Activated naive CD8-positive, alpha-beta T cell treated with anti-CD3 and anti-CD28 coated beads, Interleukin-2, amount 10 ng/mL, durations not matched to agents 7 days and 5 days (primary cell): ENCODE results near the gene PRCD. TPM values are rescaled to one million over a fixed set of nuclear protein-coding genes. Genes with fewer than 3 reads are reported as not detected.
"Not testable (repeated sequence)": the region's sequence is repeated elsewhere in the genome, so short reads cannot be mapped to it uniquely, and the experiment has no call there.

ENCODE experiments used
- ATAC-seq: fragments of 150-1000 bp; cut with Tn5 transposase; one replicate; pipeline ENCODE4 v1.10.0; 2021; ENCODE audit warnings: low read depth, moderate library complexity
- POLR2A ChIA-PET: fragments of 350-600 bp; sonication (Branson Sonifier 250); formaldehyde crosslinking; loops from one replicate; lab custom pipeline; 2021; ENCODE audit warnings: antibody characterized with exemption; lab: Charles Lee
- DNase-seq: peaks from one replicate; pipeline ENCODE4 v3.0.0; 2021
- H3K27ac Mint-ChIP-seq: one replicate; pipeline ENCODE4 v1.8.0; 2022; ENCODE audit warnings: mild to moderate bottlenecking, mixed read lengths
- H3K27me3 Mint-ChIP-seq: one replicate; pipeline ENCODE4 v1.8.0; 2022; ENCODE audit warnings: mild to moderate bottlenecking, moderate library complexity, mixed read lengths
- H3K36me3 Mint-ChIP-seq: one replicate; pipeline ENCODE4 v1.8.0; 2021; ENCODE audit warnings: mild to moderate bottlenecking, mixed read lengths
- H3K4me1 Mint-ChIP-seq: one replicate; pipeline ENCODE4 v1.8.0; 2021; ENCODE audit warnings: mixed read lengths
- H3K4me3 Mint-ChIP-seq: one replicate; pipeline ENCODE4 v1.8.0; 2022; ENCODE audit warnings: mild to moderate bottlenecking, moderate library complexity, mixed read lengths
- H3K9me3 Mint-ChIP-seq: one replicate; pipeline ENCODE4 v1.8.0; 2021; ENCODE audit warnings: mixed read lengths
- total RNA-seq, 2 experiments: library from RNA; stranded (reverse); gene quantifications; one replicate each; pipeline ENCODE4 v1.2.3, GENCODE V29; 2021

PRCD gene
- total RNA-seq, 2 experiments from 2014 or later: 0.78 to 1.1 TPM

DNA sequence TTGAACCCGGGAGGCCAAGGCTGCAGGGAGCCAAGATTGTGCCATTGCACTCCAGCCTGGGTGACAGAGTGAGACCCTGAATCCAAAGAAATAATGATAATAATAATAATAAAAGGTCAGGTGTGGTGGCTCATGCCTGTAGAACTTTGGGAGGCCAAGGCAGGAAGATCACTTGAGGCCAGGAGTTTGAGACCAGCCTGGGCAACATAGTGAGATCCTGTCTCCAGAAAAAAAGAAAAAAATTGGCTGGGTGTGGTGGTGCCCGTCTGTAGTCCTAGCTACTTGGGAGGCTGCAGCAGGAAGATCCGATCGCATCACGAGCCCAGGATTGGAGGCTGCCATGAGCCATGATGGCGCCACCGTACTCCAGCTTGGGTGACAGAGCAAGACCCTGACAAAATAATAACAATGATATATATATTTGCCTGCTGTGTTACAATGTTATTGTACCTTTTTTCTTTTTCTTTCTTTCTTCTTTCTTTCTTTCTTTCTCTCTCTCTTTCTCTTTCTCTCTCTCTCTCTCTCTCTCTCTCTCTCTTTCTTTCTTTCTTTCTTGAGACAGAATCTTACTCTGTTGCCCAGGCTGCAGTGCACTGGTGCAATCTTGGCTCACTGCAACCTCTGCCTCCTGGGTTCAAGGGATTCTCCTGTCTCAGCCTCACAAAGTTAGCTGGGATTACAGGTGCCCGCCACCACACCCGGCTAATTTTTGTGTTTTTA lies 6.0 kb upstream of the PRCD start:
- DNase-seq, H3K27ac Mint-ChIP-seq, H3K4me1 Mint-ChIP-seq, H3K4me3 Mint-ChIP-seq, POLR2A ChIA-PET, H3K9me3 Mint-ChIP-seq, H3K36me3 Mint-ChIP-seq, ATAC-seq: not testable (repeated sequence)
- peaks cover 23% of the 10 kb centered on the region for H3K27me3 Mint-ChIP-seq

DNA sequence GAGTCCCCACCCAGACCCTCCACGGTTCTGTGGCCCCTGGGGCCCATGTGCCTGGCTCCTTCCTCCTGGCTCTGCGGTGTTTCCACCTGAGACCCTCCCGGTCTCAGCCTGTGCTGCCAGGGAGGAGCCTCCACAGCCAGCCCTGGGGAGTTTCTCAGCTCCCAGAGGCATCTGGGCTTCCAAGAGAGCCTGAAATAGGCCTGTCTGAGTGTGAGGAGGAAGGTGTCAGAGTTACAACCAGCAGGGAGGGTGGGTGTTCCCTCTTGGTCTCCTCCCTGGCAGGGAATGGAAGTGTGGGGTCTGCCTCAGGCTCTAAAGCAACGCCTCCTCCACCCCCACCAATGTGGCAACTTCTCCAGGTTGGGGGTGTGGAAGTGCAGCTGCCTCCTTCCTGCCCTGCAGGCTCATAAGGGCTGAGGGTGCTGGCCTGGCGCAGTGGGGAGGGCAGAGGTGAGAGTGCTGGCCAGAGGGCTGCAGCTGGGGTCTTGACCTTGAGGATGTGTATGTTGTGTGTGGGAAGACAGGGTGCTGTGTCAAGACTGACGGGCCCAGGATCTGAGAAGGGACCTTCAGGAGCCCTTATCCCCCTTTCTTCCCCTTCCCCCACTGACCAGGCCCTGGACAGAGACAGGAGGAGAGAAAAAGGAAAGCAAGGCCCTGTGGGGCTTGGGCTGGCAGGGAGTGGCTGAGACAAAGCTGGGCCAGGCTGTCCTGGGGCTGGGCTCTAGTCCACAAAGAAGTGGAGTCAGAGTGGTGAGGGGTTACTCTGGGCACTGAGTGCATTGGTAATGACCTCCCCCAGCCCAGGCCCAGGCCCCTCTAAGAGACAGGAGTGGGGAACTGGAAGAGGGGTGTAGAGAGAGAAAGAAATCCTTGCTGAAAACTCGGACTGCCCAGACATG lies 4.8 kb upstream of the PRCD start:
- Mint-ChIP-seq H3K4me3 (no peak overlapping the region), H3K27me3 (peaks cover 32% of the 10 kb centered on the region), H3K9me3 (no peaks in the 10 kb centered on the region), H3K27ac (no peak overlapping the region), H3K36me3 (no peaks in the 10 kb centered on the region), H3K4me1 (no peaks in the 10 kb centered on the region)
- POLR2A ChIA-PET: no interaction called here
- no peak for DNase-seq
- ATAC-seq: no peak

DNA sequence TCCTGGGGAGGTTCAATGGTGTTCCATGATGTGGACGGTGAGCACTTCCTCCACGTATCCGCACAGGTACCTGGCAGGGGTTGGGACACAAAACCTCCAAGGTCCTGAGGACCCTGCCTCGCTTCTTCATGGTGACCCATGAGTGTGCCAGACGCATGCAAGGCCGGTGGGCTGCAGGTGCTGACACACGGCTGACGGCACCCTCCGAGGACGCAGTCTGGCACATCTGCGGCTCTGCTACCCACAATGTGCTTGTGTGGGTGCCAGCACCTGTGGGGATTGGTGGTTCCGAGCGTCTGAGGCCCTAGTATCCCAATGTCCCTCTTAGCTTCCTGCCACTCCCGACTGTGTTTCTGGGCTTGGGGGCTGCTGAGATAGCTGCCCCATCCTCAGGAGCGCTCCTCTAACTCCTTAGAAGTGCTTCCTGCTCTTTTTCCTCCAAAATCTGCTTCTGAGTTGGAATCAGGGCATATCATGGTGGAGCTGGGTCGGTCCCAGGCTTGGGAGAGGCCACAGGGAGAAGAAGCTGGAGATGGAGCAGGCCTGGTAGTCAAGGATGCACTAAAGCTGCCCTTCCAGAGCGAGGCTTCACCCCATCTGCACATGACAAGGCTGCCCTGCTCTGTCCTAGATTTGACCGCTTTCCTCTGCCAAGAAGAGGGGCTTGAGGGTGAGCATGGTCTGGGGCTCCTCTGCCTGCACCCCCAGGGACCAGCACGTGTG lies 3.9 kb upstream of the PRCD start:
- Mint-ChIP-seq H3K4me1 (peaks cover 4% of the 10 kb centered on the region), H3K9me3 (no peaks in the 10 kb centered on the region), H3K27me3 (peaks cover 32% of the 10 kb centered on the region), H3K27ac (no peak overlapping the region), H3K4me3 (no peak overlapping the region), H3K36me3 (no peaks in the 10 kb centered on the region)
- POLR2A ChIA-PET: interaction anchor here (0.8 to 1.1 kb wide), 2 partner anchors 8 to 21 kb away, joined by 3 to 5 read pairs; no protein-coding TSS in a partner anchor
- DNase-seq (no peak), ATAC-seq (no peak)

DNA sequence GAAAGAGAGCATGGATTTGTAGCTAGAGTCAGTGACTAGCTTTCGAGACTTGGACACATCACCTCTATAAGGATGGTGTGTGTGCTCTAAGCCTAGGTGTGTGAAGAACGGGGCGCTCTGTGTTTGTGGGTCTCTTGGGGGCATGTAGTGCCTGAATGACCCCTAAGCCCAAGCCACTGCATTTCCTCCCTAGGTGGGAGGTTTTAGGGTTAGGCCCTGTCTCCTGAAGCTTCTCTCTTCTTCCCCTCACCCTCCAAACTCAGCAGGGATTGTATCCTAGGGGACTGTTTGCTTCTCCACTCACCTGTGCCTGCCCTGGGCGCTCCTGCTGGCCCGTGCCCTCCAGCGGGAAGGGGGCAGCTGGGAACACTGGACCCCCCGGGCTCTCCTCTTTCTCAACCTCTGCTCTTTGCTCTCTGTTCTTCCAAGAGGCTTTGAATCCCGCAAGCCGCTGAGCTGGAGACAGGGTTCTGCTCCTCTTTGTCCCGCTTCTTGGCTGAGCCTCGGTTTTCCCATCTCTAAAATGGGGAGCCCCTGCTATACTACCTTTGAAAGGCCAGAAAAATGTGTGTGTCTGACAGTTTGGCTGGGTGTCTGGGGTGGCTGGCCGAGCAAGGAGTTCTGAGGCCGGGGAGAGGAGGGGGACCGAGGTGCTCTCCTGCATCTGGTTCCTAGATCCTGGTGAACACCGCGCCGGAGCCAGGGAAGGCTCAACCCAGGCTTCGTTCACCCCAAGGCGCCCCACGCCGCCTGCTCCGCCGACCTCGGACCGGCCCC lies 3.1 kb upstream of the PRCD start:
- Mint-ChIP-seq H3K4me1 (peaks cover 5% of the 10 kb centered on the region), H3K27ac (no peak overlapping the region), H3K27me3 (peaks cover 32% of the 10 kb centered on the region), H3K36me3 (no peaks in the 10 kb centered on the region), H3K9me3 (no peaks in the 10 kb centered on the region), H3K4me3 (no peak overlapping the region)
- POLR2A ChIA-PET: interaction anchor here (0.8 to 1.1 kb wide), 2 partner anchors 9 to 20 kb away, joined by 3 to 5 read pairs; no protein-coding TSS in a partner anchor
- no peak for ATAC-seq
- no peak for DNase-seq

DNA sequence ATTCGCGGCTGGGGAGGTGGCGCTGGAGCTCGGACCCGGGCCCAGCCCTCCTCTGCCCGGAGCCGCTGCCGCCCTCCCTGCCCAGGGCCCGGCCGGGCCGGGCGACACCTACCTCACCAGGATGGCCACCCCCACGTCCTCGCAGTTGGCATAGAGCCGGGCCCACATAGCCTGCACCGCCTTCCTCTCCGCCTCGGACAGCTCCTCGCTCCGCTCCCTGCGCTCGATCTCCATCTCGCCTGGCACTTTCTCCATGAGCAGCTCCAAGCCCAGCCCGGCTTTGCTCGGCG lies 2.6 kb upstream of the PRCD start:
- DNase-seq: no peak
- peaks cover 5% of the 10 kb centered on the region for H3K4me1 Mint-ChIP-seq
- no peak overlapping the region for H3K27ac Mint-ChIP-seq
- POLR2A ChIA-PET: interaction anchor here (1.1 kb wide), 1 partner anchor 9 kb away, joined by 5 read pairs; no protein-coding TSS in a partner anchor
- no peak for ATAC-seq
- H3K9me3 Mint-ChIP-seq: no peaks in the 10 kb centered on the region
- peaks cover 34% of the 10 kb centered on the region for H3K27me3 Mint-ChIP-seq
- H3K4me3 Mint-ChIP-seq: no peak overlapping the region
- H3K36me3 Mint-ChIP-seq: no peaks in the 10 kb centered on the region

DNA sequence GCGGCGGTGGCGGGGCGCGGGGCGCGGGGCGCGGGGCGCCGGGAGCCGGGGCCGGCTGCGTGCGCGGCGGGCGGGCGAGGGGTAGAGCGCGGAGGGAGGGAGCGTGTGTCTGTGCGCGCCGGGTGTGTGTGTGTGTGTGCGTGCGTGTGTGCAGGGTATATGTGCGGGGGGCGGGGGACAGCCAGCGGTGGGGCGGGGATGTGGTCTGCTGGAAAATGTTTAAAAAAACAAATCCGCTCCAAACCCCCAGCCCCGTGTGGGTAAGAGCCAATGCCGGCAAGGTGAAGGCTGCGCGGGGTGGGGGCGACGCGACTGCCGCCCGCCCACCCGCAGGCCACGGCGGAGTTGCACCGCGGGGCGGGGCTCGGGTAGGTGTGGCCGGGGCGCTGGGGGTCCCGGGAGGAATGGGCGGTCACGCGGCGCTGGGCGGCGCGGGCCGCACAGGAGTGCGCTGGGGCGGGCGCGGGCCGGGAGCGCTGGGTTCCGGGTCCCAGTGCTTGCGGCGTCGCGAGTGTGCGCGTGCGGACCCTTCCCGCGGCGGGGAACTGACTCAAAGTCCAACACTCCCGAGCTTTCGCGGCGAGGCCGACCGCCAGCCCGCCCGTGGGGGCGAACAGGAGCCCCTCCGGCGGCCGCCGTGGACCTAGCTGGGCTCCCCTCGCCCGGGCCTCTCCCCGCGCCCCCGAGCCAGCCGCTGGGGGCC lies 2.1 kb upstream of the PRCD start, which contains the start of gene CYGB:
CYGB (minus strand) TSS at position 132 of the 703 bp plus-strand sequence. CDS start 167 bp downstream, outside the sequence.
- DNase-seq (no peak), ATAC-seq (peak; percentile 31)
- no peaks in the 10 kb centered on the region for H3K9me3 Mint-ChIP-seq
- no peaks in the 10 kb centered on the region for H3K36me3 Mint-ChIP-seq
- peaks cover 34% of the 10 kb centered on the region for H3K27me3 Mint-ChIP-seq
- no peak within 1 kb of the TSS for H3K27ac Mint-ChIP-seq
- no peak within 1 kb of the TSS for H3K4me3 Mint-ChIP-seq
- H3K4me1 Mint-ChIP-seq: peaks cover 5% of the 10 kb centered on the region
- POLR2A ChIA-PET: interaction anchor here (0.6 to 1.1 kb wide), 2 partner anchors 10 to 196 kb away, joined by 5 to 7 read pairs; no protein-coding TSS in a partner anchor

DNA sequence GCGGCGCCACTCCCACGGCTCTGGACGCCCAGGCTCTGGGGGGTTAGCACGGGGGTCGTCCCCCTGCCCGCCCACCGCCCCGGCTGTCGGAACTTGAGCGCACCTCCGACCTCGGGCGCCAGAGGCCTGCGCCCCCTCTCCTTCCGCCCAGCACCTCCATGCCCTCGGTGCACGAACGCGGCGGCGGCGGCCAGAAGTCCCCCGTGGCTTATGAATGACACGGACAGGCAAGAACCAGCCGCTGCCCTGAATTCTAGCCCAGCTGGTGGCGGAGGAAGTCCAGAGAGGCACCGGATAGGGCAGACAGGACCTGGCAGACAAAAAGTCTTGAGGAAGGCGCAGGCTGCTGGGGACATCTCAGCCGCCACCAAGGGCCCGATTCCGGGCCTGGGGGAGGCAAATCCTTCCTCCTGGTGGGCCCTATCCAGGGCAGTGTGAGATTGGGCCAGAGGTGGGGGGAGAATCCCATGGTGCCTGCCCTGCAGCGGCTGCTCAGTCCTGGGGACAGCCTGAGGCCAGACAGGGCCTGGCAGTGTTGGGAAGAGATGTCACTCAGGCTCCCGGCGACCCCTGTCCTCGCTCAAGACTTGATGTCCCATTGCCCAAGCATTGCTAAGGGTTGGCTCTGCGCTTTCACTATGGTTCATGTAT lies 1.4 kb upstream of the PRCD start:
- H3K9me3 Mint-ChIP-seq: no peaks in the 10 kb centered on the region
- no peaks in the 10 kb centered on the region for H3K36me3 Mint-ChIP-seq
- peaks cover 34% of the 10 kb centered on the region for H3K27me3 Mint-ChIP-seq
- POLR2A ChIA-PET: interaction anchor here (0.5 to 0.6 kb wide), 2 partner anchors 19 to 546 kb away, joined by 3 read pairs; no protein-coding TSS in a partner anchor
- no peak for DNase-seq
- no peak for ATAC-seq
- no peak overlapping the region for H3K27ac Mint-ChIP-seq
- peak overlapping the region; percentile 28 for H3K4me3 Mint-ChIP-seq
- H3K4me1 Mint-ChIP-seq: peaks cover 5% of the 10 kb centered on the region

DNA sequence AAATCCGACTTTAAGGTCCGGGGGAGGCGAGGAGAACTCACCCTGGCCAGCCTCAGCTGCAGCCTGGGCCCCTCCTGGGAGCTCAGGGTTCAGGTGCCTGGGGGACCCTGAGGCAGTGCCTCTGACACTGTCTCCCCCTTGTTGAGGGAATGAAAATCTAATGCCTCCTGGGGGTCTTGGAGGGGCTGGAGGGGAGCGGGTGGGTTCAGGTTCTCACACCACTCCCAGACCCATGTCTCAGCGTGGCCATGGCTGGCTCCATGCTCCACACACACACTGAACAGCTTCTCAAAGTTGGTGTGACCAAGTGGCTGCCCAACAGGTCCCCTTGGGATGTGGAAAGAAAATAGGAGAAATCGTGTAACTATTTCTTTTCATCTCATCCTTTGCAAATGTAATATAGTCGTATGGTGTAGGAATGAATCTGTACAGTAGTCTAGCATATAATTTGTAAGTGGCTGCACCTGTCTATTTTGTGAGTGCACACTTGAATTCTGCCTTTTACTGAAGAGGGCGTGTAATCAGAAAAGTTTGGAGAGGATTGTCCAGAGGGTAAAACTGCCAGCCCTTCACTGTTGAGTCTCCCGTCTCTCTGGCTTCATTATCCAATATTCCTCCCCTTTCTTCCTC lies 788 bp upstream of the PRCD start:
- Mint-ChIP-seq H3K27me3 (peaks cover 36% of the 10 kb centered on the region), H3K4me3 (peak overlapping the region; percentile 28), H3K27ac (no peak overlapping the region), H3K4me1 (peaks cover 8% of the 10 kb centered on the region), H3K9me3 (no peaks in the 10 kb centered on the region), H3K36me3 (no peaks in the 10 kb centered on the region)
- DNase-seq: no peak
- ATAC-seq: no peak
- POLR2A ChIA-PET: interaction anchor here (0.5 to 0.6 kb wide), 2 partner anchors 18 to 546 kb away, joined by 3 read pairs; no protein-coding TSS in a partner anchor

DNA sequence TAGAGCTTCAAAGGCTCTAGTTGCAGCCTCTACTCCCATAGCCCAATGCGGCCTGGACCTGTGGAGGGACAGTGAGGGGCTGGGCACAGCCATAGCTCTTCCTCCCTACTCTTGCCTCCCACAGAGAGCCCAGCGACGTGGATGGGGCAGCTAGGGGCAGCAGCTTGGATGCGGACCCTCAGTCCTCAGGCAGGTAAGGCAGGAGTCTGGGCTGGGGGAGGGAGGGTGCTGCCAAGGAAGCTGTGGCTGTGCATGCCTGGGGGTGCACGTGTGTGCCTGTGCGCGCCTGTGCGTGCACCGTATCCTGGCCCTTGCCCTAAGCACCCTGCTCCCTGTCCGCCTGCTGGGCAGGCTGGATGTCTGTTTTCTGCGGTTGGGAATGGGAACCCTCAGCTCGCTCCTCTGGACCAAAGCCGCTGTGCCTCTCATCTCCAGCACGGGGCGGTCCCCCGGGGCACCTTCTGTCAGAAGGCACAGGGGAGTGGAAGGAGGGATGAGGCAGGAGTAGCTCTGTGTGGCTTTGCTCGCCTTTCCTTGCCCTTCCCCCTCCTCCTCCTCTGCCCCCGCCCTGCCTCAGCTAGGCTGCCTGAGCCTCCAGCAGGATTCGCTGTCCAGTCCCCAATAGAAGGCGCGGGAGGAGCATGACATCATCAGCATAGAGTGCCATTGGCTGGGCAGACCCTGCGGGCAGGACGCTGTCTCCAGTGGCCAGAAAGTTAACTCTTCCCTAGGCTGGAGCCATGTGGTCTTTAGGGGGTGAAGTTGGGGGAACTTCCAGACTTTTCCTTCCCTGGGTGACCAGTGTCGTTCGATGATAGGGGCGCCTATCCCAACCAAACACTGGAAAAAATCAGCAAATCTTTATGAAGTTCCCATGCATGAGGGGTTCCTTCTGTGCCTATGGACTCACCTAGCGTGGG lies 797 bp downstream of the PRCD start:
- DNase-seq: no peak
- no peaks in the 10 kb centered on the region for H3K9me3 Mint-ChIP-seq
- H3K4me1 Mint-ChIP-seq: peaks cover 11% of the 10 kb centered on the region
- no peak overlapping the region for H3K4me3 Mint-ChIP-seq
- H3K27me3 Mint-ChIP-seq: peaks cover 31% of the 10 kb centered on the region
- no peaks in the 10 kb centered on the region for H3K36me3 Mint-ChIP-seq
- POLR2A ChIA-PET: interaction anchor here (1.5 kb wide), 1 partner anchor 13 kb away, joined by 6 read pairs; no protein-coding TSS in a partner anchor
- ATAC-seq: peak; percentile 35
- no peak overlapping the region for H3K27ac Mint-ChIP-seq

DNA sequence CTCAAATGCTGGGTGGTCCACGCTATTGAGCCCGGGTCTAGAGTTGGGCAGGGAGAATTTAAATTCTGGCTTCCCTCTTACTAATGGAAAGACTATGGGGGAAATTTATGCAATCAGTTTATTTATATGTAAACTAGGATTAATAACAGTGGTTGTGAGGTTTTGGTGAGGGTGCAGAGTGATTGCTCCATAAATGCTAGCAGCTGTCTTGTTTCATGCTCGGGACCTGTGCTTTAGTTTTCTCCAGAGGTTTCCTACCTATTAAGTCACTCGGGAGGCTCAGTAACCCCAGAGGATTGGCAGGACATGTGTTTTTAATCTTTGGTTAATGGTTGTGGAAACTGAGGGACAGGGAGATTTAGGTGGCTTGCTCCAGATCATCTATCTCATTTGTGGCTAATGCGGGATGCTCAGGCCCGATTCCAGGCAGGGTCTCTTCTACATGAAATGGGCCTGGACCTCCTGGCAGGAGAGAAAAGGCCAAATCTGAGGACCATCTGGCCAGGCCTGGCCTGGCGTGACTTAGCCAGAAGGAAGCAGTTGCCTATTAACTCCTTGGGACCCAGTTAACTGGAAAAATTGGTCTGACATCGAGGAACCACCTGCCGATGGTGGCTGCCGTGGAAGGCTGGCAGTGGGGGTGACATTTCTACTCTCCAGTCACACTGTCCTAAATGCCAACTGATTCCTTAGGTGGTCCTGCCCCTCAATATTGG lies 2.1 kb downstream of the PRCD start:
- no peak overlapping the region for H3K27ac Mint-ChIP-seq
- no peaks in the 10 kb centered on the region for H3K9me3 Mint-ChIP-seq
- peaks cover 24% of the 10 kb centered on the region for H3K27me3 Mint-ChIP-seq
- H3K4me1 Mint-ChIP-seq: peaks cover 12% of the 10 kb centered on the region
- H3K4me3 Mint-ChIP-seq: no peak overlapping the region
- H3K36me3 Mint-ChIP-seq: no peaks in the 10 kb centered on the region
- DNase-seq: no peak
- POLR2A ChIA-PET: no interaction called here
- no peak for ATAC-seq
